OCI-LY1 (cell line): ENCODE data around the gene ZNF222.

Source experiments
- EZH2 ChIP-seq: fragments of 200-600 bp; sonication (generic), shearing (Covaris generic); IDR thresholded peaks from 2 replicates; pipeline ENCODE4 v1.8.0; 2017; ENCODE audit warnings: borderline replicate concordance, mixed run types, mild to moderate bottlenecking, antibody characterized with exemption, low read length, moderate library complexity, mixed read lengths
- TF ChIP-seq, protein P1 (sequence below): fragments of 200-600 bp; sonication (generic), shearing (Covaris generic); IDR thresholded peaks from 2 replicates; pipeline ENCODE4 v1.5.1; 2017; ENCODE audit warnings: mild to moderate bottlenecking, antibody characterized with exemption, low read length, moderate library complexity, mixed read lengths

DNA sequence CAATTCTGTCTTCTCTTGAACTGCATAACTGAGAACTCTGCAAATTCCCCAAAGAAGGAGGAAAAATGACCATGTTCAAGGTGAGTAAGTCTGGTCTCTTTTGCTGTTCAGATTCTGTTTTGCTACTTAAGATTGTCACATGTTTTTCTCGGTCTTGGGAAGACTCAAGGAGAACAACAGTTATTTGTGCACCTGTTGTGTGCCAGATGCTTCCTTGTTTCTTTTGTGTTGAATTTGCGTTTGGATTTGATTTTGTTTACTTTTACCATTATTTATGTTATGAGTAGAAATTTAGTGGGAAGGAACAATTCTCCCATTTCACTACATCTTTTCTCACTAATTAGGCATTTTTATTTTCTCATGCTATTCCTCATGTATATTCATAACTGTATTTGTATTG, 51.1 kb downstream of the ZNF222 start:
- no peak for TF ChIP-seq EZH2
- TF ChIP-seq, protein P1, sequence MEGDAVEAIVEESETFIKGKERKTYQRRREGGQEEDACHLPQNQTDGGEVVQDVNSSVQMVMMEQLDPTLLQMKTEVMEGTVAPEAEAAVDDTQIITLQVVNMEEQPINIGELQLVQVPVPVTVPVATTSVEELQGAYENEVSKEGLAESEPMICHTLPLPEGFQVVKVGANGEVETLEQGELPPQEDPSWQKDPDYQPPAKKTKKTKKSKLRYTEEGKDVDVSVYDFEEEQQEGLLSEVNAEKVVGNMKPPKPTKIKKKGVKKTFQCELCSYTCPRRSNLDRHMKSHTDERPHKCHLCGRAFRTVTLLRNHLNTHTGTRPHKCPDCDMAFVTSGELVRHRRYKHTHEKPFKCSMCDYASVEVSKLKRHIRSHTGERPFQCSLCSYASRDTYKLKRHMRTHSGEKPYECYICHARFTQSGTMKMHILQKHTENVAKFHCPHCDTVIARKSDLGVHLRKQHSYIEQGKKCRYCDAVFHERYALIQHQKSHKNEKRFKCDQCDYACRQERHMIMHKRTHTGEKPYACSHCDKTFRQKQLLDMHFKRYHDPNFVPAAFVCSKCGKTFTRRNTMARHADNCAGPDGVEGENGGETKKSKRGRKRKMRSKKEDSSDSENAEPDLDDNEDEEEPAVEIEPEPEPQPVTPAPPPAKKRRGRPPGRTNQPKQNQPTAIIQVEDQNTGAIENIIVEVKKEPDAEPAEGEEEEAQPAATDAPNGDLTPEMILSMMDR, result no peak
